ENCODE results near the gene RBM14. TPM values are rescaled to one million over a fixed set of nuclear protein-coding genes. Genes with fewer than 3 reads are reported as not detected.

Gene RBM14
- polyA plus RNA-seq, 1 experiment, result 21.4 TPM

DNA sequence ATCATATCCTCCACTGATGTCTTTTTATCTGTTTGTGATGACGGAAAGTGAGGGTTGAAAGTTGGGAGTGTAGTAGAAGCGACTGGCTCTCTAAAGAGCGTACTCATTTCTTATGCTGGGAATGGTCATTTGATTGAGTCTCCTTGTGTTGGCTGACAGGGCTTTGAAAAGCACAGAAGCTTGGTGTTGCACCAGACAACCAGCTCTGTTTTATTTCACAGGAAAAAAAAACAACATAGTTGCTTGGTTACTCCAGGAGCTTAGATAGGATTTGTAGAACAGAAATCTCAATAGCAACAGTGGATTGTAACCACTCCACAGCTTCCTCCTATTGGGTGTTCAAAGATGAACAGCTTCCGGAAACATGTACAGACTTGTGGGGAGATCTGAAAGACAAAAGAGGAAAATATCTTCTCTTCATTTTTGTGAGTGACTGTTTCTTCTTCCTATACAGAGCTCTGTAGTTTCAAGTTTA is 2.7 kb downstream of the RBM14 start:
- 0 out of 2 replicates have a peak, but pooled peaks cover 4% of the 10 kb centered on the region for H3K9me3 ChIP-seq (ENCODE audit: control insufficient read depth, insufficient read depth, low read length)
- ChIA-PET POLR2A (interaction anchor here (0.7 to 4.6 kb wide), 3 partner anchors 11 to 58 kb away, joined by 3 to 61 read pairs (median 5); partner anchors contain the start of gene RBM4), CTCF (interaction anchor here (0.6 to 1.2 kb wide), 4 partner anchors 16 to 58 kb away, joined by 3 read pairs; partner anchors contain the start of genes CCDC87 and CCS)
- peak overlapping the region; percentile 95 for H3K4me3 ChIP-seq (ENCODE audit: low read depth, low read length)
- DNase-seq (ENCODE audit: low read depth, low spot score), result no peak
- no peaks in the 10 kb centered on the region for H3K27me3 ChIP-seq (ENCODE audit: control insufficient read depth, insufficient read depth, low read length)
- no peak overlapping the region for H3K27ac ChIP-seq (ENCODE audit: low read depth, low read length)
- TF ChIP-seq, protein P1, sequence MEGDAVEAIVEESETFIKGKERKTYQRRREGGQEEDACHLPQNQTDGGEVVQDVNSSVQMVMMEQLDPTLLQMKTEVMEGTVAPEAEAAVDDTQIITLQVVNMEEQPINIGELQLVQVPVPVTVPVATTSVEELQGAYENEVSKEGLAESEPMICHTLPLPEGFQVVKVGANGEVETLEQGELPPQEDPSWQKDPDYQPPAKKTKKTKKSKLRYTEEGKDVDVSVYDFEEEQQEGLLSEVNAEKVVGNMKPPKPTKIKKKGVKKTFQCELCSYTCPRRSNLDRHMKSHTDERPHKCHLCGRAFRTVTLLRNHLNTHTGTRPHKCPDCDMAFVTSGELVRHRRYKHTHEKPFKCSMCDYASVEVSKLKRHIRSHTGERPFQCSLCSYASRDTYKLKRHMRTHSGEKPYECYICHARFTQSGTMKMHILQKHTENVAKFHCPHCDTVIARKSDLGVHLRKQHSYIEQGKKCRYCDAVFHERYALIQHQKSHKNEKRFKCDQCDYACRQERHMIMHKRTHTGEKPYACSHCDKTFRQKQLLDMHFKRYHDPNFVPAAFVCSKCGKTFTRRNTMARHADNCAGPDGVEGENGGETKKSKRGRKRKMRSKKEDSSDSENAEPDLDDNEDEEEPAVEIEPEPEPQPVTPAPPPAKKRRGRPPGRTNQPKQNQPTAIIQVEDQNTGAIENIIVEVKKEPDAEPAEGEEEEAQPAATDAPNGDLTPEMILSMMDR (IDR thresholded peaks at IDR 0.05; ENCODE audit: low read depth, low read length), result no peak

DNA sequence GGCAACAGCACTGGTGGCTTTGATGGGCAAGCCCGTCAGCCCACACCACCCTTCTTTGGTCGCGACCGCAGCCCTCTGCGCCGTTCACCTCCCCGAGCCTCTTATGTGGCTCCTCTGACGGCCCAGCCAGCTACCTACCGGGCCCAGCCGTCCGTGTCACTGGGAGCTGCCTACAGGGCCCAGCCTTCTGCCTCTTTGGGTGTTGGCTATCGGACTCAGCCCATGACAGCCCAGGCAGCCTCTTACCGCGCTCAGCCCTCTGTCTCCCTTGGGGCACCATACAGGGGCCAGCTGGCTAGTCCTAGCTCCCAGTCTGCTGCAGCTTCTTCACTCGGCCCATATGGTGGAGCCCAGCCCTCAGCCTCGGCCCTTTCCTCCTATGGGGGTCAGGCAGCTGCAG is 8.0 kb downstream of the RBM14 start:
- Histone ChIP-seq H3K27me3 (ENCODE audit: control insufficient read depth, insufficient read depth, low read length) (no peaks in the 10 kb centered on the region), H3K27ac (ENCODE audit: low read depth, low read length) (no peak overlapping the region), H3K9me3 (ENCODE audit: control insufficient read depth, insufficient read depth, low read length) (no peaks in the 10 kb centered on the region; the same call in 1 of the 2 replicates), H3K4me3 (ENCODE audit: low read depth, low read length) (no peak overlapping the region)
- TF ChIP-seq, protein P1 (IDR thresholded peaks at IDR 0.05; ENCODE audit: low read depth, low read length), result no peak
- no peak for DNase-seq (ENCODE audit: low read depth, low spot score)
- POLR2A ChIA-PET, result interaction anchor here (0.8 to 4.4 kb wide), 4 partner anchors 8 to 262 kb away, joined by 3 to 25 read pairs (median 4); partner anchors contain the start of genes DPP3, RBM14 and RBM4
- CTCF ChIA-PET, result no interaction called here

GRCh38 chr11:66625041-66625751 is 8.8 kb downstream of the RBM14 start:
- Histone ChIP-seq H3K27me3 (ENCODE audit: control insufficient read depth, insufficient read depth, low read length) (no peaks in the 10 kb centered on the region), H3K27ac (ENCODE audit: low read depth, low read length) (no peak overlapping the region), H3K9me3 (ENCODE audit: control insufficient read depth, insufficient read depth, low read length) (no peaks in the 10 kb centered on the region; the same call in 1 of the 2 replicates), H3K4me3 (ENCODE audit: low read depth, low read length) (no peak overlapping the region)
- no peak for DNase-seq (ENCODE audit: low read depth, low spot score)
- TF ChIP-seq, protein P1 (IDR thresholded peaks at IDR 0.05; ENCODE audit: low read depth, low read length), result no peak
- CTCF ChIA-PET, result no interaction called here
- POLR2A ChIA-PET, result interaction anchor here (0.8 to 4.4 kb wide), 4 partner anchors 9 to 262 kb away, joined by 3 to 25 read pairs (median 4); partner anchors contain the start of genes DPP3, RBM14 and RBM4

GRCh38 chr11:66625752-66626149 is 9.3 kb downstream of the RBM14 start:
- POLR2A ChIA-PET, result no interaction called here
- H3K27ac ChIP-seq (ENCODE audit: low read depth, low read length), result no peak overlapping the region
- no peaks in the 10 kb centered on the region for H3K27me3 ChIP-seq (ENCODE audit: control insufficient read depth, insufficient read depth, low read length)
- no peak for DNase-seq (ENCODE audit: low read depth, low spot score)
- CTCF ChIA-PET, result no interaction called here
- TF ChIP-seq, protein P1 (IDR thresholded peaks at IDR 0.05; ENCODE audit: low read depth, low read length), result no peak
- no peaks in the 10 kb centered on the region; the same call in 1 of the 2 replicates for H3K9me3 ChIP-seq (ENCODE audit: control insufficient read depth, insufficient read depth, low read length)
- H3K4me3 ChIP-seq (ENCODE audit: low read depth, low read length), result no peak overlapping the region

- no peaks in the 10 kb centered on the region for H3K27me3 ChIP-seq (ENCODE audit: control insufficient read depth, insufficient read depth, low read length)
Observed at GRCh38 chr11:66626382-66626781, 10.0 kb downstream of the RBM14 start.

More at GRCh38 chr11:66626382-66626781, 10.0 kb downstream of the RBM14 start:
- Histone ChIP-seq H3K9me3 (ENCODE audit: control insufficient read depth, insufficient read depth, low read length) (no peaks in the 10 kb centered on the region; the same call in 1 of the 2 replicates), H3K4me3 (ENCODE audit: low read depth, low read length) (no peak overlapping the region), H3K27ac (ENCODE audit: low read depth, low read length) (no peak overlapping the region)
- no peak for DNase-seq (ENCODE audit: low read depth, low spot score)
- CTCF ChIA-PET, result no interaction called here
- TF ChIP-seq, protein P1 (IDR thresholded peaks at IDR 0.05; ENCODE audit: low read depth, low read length), result no peak
- POLR2A ChIA-PET, result no interaction called here
